D721Med (cell line): ENCODE measurements around the gene RALA.
"Not testable (repeated sequence)": the region's sequence is repeated elsewhere in the genome, so short reads cannot be mapped to it uniquely, and the experiment has no call there.

Source experiments
- DNase-seq: peaks from one replicate; pipeline ENCODE4 v3.0.0; 2011; ENCODE audit warnings: low spot score; ENCODE audit not compliant: insufficient read length
- FAIRE-seq: peaks from 2 replicates; lab custom pipeline; 2011; peaks lifted over from hg19 to GRCh38; lab: Jason Lieb, UNC
- TF ChIP-seq, protein P1 (sequence below): IDR thresholded peaks from 2 replicates; pipeline ENCODE4 v1.5.1; 2012; ENCODE audit warnings: mild to moderate bottlenecking, control low read depth; ENCODE audit not compliant: insufficient read depth; ENCODE audit errors: missing control alignments

The RALA gene

DNA sequence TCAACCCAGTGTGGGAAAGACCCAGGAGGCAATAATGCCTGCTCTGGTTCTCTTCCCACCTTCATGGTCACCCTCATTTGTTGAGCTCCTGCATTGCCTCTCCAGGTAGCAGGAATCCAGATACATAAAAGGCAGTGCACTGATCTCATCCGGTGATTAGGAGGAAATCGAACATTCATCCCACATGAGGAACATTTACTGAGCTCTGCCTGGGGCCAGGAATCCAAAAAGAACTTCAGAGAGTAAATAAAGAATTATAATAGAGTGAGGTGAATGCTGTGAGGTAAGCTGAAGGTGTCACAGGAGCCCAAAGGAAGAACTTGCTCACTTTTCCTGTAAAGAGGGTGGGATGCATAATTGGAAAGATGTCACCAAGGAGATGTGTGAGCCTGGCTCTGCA, 121.2 kb downstream of the RALA start:
- no peak for FAIRE-seq
- DNase-seq, result no peak
- TF ChIP-seq, protein P1, sequence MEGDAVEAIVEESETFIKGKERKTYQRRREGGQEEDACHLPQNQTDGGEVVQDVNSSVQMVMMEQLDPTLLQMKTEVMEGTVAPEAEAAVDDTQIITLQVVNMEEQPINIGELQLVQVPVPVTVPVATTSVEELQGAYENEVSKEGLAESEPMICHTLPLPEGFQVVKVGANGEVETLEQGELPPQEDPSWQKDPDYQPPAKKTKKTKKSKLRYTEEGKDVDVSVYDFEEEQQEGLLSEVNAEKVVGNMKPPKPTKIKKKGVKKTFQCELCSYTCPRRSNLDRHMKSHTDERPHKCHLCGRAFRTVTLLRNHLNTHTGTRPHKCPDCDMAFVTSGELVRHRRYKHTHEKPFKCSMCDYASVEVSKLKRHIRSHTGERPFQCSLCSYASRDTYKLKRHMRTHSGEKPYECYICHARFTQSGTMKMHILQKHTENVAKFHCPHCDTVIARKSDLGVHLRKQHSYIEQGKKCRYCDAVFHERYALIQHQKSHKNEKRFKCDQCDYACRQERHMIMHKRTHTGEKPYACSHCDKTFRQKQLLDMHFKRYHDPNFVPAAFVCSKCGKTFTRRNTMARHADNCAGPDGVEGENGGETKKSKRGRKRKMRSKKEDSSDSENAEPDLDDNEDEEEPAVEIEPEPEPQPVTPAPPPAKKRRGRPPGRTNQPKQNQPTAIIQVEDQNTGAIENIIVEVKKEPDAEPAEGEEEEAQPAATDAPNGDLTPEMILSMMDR, result no peak

DNA sequence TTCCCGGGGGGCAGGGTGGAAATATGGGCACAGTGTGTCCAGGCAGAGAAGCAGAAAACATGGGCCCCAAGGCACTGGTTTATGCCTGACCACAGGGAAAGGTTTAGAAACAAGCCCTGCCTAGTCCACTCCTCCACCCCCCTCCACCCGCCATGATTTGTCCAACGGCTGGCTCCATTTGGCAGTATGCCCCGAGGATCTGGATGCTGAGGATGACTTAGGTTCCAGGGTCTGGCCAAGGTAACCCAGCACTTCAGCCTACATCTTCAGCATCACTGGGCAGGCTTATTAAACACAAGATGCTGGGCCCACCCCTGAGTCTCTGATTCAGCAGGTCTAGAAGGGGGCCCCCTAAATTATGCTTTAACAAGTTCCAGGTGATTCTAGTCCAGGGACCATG, 121.9 kb downstream of the RALA start:
- TF ChIP-seq, protein P1, result no peak
- no peak for FAIRE-seq
- DNase-seq, result no peak

DNA sequence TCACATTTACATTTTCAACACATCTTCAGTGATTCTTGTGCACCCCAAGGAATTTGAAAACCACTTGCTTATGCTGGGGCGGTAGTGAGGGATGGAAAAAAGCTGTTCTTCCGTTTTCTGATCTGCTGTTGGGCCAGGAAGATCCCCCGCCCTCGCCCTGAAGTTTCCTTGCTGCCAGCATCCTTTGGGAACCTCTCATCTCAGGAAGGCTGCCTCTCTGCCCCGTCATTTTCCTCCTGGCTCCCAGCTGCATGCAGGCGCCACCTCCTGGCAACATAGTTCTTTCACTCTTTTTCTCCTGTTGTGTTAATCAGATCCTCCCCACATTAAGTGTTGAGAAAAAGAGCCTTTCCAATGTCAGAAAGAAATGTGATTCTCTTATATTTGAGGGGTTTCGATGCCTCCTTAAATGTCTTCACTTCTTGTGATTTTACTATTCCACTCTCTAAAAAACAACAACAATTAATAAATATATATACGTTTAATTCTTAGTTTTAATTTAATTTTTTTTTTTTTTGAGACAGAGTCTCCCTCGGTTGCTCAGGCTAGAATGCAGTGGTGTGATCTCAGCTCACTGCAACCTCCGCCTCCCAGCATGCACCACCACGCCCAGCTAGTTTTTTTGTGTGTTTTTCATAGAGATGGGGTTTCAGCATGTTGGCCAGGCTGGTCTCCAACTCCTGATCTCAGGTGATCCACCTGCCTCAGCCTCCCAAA, 122.9 kb downstream of the RALA start:
- DNase-seq (peak; percentile 84), FAIRE-seq (no peak)
- TF ChIP-seq, protein P1, result peak; percentile 93

DNA sequence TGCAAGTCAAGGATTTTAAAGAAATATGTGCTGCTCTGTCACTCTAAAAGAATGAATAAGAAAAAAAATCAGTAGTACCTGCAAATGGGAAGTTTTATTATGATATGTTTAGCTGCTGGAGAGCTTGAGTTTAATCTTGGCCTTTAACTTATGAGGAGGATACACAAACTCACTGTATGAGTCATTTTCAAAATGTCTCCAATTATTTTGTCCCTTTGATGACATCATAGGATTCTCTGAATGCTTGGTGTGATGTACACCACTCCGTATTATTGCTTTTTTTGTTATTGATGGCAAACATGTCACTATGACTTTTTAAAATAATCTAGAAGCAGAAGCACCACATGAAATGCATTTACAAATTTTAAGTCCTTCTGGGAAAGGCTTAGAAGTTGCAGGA, 125.8 kb downstream of the RALA start:
- FAIRE-seq (no peak), DNase-seq (no peak)
- TF ChIP-seq, protein P1, result no peak

DNA sequence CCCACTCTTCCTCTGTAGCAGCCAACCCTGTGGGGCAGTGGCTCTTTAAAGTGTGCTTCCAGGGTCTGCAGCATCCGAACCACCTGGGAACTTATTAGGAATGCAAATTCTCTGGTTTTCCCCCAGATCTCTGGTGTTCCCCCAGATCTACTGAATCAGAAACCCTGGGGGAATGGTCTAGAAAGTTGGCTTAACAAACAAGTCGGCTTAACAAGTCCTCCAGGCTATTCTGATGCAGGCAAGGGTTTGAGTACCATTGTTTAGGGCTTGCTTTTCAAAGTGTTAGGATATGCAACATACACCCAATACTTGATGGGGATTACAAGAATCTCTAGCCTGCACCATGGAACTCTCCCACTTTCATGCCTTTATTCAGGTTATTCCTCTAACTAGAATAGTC, 126.3 kb downstream of the RALA start:
- DNase-seq (no peak), FAIRE-seq (no peak)
- TF ChIP-seq, protein P1, result no peak

DNA sequence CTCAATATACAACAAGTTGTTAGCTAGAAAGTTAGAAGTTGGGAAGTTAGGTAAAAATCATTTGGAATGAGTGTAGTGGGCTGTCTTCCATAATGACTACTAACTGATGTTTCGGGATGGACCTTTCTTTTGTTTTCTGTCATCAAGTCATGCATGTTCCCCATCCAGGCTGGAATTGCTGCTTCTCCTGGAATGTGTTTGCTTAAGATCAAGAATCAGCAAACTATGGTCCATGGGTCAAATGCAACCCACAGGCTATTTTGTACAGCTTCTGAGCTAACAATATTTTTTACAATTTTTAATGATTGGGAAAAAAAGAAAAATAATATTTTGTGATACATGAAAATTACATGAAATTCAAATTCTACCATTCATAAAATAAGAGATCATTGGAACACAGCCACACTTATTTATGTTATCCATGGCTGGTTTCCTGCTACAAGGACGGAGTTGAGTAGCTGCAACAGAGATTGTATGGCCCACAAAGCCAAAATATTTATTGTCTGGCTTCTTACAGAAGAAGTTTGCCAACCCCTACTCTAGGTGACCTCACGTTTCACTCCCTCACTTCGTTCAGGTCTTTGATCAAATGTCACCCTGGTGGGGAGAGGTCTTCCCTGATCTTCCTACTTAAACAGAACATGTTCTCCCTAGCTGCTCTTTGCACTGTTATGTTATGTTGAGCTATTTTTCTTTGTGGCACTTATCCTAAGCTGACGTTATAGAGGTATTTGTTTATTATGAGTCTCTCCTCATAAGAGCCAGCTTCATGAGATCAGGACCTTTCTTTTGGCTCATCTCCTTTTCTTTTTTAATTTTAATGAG, 127.1 kb downstream of the RALA start:
- FAIRE-seq, result no peak
- DNase-seq, result no peak
- TF ChIP-seq, protein P1, result no peak

DNA sequence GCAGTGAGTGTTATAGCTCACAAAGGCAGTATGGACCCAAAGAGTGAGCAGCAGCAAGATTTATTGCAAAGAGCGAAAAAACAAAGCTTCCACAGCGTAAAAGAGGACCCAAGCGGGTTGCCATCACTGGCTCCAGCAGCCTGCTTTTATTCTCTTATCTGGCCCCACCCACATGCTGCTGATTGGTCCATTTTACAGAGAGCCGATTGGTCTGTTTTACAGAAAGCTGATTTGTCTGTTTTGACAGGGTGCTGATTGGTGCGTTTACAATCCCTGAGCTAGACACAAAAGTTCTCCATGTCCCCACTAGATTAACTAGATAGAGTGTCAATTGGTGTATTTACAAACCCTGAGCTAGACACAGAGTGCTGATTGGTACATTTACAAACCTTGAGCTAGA, 129.9 kb downstream of the RALA start:
- not testable (repeated sequence) for DNase-seq, FAIRE-seq
